NCI-H2196 treated with DMSO at 0.1 percent for 48 hours (cell line): Measurements from ENCODE around the gene MUC5AC.

Experiments
- DNase-seq: peaks from one replicate; lab custom pipeline; 2025; ENCODE audit not compliant: unreplicated experiment; lab: John Stamatoyannopoulos, UW

The MUC5AC gene

DNA sequence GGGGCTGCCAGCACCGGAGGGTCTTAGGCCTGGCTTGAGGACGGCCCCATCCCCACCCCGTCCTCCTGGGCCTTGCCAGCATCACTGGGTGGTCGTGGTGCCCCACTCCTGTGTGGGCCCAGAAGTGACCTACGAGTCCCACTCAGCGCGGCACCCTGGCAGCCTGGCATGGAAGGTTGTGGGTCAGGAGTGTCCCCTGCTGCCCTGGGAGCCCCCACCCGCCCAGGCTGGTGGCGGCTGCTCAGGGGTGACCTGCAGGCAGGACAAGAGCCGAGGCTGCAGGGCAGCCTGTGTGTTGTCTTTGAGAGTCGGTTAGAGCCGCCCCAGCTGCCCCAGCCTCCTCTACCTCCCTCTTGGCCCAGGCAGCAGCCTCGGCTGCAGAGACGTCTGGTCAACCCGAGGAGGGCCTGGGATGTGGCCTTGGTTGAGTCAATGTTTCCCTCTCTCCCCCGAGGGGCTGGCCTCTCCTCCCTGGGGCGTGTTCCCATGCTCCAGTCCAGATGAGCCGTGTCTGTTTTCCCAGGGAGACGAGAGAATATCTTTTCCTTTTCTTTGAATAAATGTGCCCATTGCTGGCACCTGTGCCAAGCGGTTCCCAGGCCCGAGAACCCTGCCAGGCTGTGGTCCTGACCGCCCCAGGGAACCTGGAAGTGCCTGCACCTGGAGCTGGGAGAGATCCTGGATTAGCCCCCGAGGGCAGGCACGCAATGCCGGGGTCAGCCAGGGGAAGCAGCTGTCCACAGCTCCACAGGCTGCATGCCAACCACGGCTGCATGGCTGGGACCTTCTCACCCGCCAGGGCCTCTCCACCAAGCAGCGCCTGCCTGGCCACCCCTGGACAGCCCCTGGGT, 35.7 kb upstream of the MUC5AC start:
- DNase-seq, result no peak

DNA sequence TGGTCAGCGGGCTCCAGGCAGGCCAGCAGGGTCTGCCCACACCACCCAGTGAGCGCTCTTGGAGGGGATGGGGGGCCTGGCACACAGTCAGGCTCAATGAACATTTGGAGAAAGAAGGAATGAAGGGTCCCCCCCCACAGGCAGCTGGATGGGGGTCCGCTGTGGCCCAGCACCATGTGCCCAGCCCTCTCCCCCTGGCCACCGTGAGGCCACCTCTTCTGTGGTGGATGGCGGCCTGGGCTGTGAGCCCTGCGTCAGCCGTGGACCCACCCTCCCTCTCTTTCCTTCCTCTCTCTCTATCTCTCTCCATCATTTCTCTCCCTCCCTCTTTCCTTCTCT, 35.1 kb upstream of the MUC5AC start:
- no peak for DNase-seq

DNA sequence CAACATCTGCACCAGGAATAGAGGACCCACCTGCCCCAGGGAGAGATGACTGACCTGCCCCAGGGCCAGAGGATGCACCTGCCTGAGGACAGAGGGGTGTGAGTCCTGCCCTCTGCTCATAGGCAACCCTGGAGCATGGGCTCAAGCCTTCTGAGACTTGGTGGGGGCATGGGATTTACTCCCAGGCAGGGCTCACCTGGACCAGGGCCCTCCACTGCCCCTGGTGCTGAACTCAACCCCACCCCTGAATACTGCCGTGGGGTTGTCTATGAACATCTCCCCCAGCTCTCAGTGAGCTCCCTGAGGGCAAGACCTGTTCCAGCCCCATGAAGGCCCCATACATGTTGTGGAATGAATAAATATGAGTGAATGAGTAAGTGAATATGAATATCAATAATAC, 33.8 kb upstream of the MUC5AC start:
- DNase-seq, result no peak

DNA sequence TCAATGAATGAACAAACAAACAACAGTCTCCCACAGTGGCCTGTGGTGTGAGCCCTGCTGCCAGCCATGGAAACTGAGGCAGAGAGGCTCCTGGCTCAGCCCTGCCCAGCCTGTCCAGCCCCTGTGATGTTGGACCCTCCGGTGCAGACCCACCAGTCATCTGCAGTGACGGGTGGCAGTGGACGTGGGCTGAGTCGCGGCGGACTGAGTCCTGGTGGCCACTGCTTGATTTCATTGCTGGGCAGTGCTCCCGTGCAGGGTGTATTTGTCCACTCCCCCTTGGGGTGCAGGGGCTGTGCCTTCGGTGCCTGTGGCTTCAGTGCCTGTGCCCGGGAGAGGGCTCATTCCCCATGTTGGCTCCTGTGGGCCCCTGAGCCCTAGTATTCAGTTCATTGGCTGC, 31.9 kb upstream of the MUC5AC start:
- DNase-seq, result no peak

DNA sequence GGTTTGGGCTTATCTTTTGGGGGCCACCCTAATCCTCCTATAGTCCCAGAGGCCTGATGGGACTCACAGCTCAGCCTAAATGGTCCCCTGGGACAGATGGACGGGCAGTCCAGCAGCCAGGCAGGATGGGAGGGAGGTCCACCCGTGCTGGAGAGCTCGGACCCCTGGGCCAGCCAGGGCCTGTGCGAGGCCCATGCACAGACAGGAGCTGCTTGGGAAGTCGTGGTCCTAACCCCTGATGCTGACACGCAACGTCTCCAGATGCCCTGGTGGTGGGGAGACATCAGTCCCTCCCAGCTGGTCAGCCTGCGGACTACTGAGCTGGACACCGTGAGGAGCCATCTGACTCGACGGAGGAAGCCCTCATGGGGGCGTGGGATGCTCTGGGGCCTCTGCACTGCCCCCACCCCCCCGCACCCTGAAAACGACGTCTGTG, 31.2 kb upstream of the MUC5AC start:
- DNase-seq, result no peak

DNA sequence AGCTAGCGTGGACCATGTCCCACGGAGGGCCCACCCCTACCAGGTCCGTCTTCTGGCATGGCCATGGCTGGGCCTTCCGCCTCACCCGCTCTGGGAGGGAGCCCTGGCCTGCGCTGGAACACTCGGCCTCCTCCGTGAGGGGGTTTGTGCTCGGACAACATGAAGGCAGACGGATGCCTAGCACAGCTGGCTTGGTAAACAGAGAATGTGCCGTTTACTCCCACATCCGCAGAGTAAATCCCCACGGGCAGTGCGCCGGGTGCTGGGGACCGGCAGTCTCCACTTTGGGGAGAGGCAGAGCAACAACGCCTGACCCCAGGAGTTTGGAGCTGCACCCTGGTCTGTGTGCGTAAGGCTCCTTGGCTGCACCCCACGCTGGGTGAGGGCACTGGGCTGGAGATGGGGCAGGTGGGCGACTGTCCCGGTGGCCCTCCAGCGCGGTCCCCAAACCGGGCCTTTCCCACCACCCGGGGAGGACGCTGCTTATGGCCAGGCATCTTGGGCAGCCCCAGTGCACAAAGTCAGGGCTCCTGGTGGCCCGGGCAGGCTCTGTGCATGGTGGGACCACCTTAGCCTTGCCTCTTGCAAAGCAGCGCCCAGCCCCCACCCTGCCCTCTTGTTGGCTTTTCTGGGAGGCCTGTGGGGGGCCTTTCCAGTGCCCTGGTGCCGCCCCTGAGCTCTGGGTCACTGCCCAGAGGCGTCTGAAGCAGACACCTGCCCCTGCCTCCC, 30.7 kb upstream of the MUC5AC start:
- DNase-seq, result no peak

DNA sequence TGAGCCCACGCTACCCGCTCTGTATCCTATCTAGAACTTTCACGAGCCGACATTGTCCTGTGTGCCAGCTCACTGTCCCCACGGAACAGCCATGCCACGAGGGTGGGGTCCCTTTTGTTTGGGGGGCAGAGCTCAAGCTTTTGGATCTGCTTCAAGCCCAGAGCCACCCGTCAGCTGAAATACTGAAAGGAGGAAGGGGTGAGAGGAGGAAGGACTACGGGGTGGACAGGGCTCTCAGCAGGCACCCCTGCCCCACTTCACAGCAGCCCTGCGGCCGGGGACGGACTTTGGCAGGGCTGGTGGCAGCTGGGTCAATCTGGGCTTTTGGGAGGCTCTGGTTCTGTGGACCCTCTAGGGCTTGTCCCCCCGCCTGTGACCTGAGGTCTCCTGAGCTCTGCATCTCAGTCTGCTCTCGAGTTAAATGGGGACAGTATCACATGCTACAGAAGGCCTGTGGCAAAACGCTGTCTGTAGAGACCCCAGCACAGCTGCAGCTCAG, 30.0 kb upstream of the MUC5AC start:
- DNase-seq, result no peak

DNA sequence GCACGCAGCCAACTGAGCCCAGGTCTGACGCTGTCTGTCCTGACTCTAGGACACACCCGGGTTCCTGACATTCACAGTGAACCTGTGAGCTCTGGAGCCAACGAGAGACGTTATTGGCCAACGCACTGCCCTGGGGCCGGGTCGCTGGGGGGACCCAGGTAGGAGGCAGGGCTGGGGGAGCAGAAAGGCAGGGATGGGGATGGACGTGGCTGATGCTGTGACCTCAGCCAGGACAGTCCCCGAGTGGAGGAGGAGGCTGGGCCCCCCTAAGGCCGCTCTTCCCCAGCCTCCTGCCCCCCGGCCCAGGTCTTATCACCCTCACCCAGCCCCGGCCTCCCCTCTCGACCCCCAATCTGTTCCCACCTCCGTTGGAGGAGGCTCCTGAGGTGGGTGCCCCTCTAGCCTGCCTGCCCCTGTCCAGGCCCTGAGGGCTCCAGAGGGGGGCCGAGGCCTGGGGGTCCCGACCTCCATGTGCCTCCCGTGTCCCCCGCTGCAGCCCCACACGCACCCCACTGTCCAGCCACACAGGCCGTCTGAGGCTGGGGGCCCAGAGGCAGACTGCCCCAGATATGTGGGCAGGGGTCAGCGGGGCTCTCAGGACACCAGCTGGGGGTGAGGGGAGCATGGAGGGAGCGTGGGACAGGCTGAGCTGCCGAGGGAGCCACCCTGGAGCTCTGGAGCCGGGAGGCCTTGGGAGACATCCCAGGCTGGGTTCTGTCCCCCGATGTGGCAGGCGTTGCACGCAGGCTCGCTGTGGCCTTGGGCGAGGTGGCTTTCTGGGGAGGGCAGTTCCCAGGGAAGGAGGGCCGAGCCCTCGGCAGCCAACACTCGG, 29.2 kb upstream of the MUC5AC start:
- no peak for DNase-seq

DNA sequence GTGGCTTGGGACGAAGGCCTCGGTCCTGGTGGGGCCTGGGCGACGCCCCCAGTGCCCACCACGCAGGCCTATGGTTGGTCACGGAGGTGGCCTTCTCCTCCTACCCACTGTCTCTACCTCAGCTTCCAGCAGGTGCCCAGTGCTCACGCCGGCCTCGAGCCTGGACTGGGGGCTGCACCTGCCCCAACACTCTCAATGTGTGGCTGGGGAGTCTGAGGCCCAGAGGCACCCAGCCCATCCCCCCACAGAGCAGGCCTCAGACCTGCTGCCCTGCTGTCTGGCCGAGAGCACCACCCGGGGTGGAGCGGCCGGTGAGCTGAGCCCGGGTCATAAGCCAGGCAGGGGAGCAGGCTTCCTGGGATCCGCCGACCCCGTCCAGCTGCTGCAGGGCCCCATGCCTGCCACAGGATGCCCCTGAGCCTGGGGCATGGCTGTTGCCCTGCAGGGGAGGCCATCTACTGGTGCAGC, 28.6 kb upstream of the MUC5AC start:
- DNase-seq, result no peak

DNA sequence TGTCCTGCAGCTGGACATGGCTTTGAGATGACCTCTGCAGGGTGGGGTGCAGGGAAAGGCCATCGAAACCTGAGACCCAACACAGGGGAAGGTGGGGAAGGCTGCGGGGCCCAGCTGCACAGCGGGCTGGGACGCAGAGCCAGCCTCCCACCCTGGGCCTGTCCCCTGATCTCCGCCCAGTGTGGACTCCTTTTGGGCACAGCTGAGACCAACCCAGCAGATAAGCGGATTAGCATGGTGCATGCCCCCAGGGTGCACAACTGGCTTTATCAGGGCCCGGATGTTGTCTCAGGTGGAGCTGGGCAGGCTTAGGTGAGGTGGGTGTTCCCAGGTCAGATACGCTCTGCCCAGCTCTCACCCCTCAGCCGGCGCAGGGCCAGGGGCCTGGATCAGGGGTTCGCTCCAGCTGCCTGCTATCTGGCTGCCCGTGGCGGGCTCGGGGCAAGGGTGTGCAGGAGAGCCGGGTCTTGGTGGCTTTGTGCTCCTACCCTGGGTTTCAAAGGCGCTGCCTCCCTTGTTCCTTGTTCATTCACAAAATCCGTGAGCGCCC, 28.1 kb upstream of the MUC5AC start:
- no peak for DNase-seq

DNA sequence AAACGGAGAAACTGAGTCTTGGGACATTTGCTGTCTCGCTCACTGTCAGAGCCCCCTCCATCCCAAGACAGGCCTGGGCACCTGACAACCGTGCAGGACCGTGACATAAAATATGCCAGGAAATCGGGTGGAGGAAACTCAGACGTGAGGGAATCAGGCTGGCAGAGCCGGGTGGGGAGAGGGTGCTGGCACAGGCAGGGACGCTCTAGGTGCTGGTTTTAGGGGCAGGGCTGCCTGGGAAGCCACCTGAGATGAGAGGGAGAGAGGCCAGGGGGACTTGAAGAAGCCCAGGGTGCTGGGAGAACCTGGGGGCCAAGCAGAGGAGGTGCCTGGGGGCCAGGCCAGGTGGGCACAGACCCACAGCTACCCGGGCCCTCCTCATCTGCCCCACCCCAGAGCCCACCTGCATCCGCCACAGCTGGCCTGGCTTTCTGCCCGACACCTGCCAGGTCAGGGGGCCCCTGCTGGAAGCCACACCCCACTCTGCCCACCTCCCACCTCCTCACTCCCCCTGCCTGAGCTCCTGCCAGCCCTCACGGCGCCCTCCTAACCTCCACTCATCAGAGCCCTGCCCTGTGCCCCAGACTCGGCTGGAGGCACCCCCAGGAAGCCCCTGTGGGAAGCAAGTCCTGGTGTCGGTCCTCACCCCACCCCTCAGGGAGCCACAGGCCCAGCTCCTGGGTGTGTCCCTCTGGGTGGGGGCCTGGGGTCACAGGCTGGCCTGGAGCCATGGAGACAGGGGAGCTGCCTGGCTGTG, 27.3 kb upstream of the MUC5AC start:
- no peak for DNase-seq

DNA sequence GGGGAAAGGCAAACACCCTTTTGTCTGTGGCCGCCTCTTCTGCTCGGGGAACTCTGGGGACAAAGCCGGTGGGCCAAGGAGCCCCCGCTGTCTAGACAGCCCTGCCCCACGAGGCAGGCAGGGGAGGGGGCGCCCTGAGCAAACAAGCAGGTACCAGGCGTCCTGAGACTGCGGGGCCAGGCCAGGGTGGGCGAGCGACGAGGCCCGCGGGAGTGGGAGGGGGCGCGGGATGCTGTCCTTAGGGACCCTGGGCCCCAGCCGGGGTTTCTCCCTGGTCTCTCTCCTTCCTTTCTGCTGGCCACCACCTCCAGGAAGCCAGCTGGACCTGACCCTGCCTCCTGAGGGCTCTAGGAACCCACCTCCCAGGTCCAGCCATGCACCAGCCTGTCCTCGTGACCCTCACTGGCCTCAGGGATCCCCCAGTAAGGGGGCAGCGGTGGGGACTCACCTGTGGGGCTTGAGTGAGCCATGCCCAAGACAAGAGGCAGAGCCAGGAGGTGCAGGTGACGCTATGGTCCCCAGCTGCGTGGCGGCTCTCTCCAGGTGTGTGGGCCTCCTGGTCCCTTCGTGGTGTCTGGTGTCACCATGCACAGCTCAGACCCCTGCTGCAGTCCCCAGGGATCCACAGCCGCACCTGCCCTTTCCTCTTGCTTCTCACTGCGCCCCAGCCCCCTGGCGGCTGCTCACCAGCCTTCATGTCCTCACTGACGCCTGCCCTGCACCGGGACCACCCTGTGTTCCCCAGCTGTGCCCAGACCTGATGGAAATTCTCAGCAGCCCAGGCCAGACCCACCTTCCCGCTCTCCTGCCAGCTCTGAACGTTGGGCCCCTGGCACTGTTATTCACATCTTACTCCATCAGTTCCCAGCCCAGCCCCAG, 26.5 kb upstream of the MUC5AC start:
- DNase-seq, result no peak

DNA sequence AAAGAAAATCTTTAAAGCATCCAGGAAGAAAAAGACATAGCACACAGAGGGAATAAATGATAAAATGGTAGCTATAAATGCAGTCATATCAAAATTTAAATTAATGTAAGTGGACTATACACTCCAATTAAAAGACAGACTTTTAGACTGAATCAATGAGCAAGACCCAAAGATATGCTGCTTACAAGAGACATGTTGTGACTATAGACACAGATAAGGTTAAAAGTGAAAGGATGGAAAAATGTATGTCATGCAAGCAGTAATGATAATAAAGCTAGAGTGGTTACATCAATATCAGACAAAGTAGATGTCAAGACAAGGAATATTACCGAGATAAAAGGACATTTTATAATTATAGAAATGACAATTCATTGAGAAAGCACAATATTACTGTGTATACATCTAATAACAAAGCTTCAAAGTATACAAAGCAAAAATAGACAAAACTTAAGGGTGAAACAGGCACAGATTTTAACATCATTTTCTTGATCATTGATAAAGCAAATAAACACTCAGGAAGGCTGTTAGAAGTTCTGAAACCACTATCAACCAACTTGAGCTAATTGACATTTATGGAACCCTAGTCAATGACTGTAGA, 22.8 kb upstream of the MUC5AC start:
- DNase-seq, result no peak

DNA sequence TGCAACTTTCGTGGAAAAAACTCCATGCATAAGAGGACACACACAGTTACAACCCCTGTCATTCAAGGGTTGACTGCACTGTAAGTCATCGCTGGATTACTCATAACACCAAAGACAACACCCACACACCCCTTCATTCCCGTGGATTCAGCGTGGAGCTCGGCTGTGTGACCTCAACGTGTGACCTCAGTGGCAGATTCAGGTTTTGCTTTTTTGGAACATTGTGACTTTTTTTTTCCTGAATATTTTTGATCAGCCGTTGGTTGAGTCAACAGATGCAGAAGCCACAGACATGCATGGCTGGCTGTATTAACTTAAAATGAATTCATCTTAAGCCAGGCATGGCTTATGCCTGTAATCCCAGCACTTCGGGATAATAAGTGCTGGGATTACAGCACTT, 19.7 kb upstream of the MUC5AC start:
- DNase-seq, result no peak

DNA sequence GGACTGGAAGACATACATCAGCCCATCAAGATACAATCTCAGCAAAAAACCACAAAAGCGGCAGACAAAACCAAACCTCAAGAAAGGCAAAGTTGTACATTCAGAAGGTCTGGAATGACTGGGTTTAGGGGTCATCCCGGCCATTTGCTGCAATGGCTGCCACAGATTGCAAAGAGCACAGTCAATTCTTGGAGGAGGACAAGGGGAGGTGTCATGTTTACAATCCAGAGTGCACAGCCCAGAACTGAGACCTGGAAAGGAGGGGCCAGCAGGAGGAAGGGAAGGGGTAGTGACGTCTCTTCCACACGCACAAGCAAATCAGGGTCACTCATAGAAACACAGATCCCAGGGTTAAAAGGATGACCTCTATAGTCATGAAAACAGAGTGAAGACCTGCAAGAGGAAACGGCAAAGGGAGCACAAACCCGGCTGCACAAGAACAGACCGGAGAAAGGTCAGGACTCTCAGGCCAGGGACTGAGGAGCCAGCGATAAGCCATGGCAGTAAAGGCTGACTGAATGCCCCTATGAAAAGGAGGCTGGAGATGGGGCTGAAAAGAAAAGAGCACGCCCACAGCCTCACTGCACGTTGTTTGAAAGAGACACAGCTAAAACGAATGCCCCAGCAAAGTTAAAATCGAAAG, 18.2 kb upstream of the MUC5AC start:
- DNase-seq, result no peak

DNA sequence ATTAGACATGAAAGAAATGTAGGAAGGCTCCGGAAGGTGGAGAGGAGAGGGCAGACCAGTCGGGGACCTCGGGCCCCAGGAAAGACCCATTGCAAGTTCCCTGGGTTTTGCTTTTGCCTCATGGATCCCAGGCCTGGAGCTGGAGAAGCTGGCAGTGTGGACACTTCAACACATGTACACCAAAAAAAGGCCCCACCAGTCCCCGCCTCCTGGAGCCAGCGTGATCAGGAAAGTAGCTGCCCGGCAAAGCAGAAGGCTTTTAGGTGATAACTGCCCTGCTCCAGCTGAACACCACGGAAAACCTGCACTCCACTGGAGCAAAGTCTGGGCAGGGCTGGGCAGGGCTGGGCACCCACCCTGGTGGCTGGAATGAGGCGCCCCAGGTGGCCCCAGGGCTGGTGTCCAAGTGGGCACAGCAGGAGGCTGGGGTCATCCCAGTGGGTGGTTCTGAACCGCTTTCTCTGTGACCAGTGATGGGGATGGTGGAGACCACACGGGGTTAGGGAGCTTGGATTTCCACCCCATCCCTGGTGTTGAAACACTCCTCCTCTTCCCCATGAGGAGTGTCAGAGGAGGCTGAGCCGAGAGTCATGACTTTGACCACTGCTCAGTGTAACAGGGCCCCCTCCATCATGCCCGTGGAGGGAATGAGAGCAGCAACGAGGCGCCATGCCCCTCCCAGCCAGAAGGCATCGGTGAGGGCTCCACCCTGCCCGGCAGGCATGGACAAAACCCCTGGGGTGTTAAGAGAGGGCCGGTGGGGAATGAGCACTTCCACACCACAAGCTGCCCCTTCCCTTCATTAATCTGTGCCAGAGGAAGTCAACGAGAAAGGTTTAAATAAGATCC, 16.9 kb upstream of the MUC5AC start:
- no peak for DNase-seq

DNA sequence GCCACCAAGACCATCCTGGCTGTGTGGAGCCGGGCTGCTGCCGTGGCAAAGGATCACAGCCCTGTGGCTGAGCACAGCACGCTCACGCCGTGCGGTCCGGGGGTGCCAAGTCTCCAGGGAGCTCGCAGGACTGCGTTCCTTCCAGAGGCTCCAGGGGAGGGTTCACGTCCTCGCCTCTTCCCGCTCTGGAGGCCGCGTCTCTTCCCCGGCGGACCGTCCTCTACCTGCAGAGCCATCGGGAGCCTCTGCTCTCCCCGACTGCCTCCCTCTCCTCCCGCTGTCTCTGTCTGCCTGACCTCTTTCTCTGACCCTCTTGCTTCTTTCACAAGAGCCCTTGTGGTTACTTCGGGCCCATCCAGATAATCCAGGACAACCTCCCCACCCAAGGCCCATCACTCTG, 11.4 kb upstream of the MUC5AC start:
- DNase-seq, result no peak

DNA sequence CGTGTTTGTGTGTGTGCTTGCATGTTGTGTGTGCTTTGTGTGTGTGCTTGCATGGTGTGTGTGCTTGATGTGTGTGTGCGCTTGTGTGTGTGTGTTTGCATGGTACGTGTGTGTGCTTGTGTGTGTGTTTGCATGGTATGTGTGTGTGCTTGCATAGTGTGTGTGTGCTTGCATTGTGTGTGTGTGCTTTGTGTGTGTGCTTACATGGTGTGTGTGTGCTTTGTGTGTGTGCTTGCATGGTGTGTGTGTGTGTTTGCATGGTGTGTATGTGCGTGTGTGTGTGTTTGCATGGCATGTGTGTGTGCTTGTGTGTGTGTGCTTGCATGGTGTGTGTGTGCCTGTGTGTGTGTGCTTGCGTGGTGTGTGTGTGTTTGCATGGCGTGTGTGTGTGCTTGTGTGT, 10.0 kb upstream of the MUC5AC start:
- DNase-seq, result no peak
